HG02870 (cell line): ENCODE results near the gene NUDT3.
"Not testable (repeated sequence)": the region's sequence is repeated elsewhere in the genome, so short reads cannot be mapped to it uniquely, and the experiment has no call there.

Experiments
- ATAC-seq: cut with Tn5 transposase; IDR thresholded peaks from one replicate; pipeline ENCODE4 v1.9.1; 2021; ENCODE audit warnings: mild to moderate bottlenecking, moderate library complexity; ENCODE audit not compliant: unreplicated experiment

NUDT3 gene

DNA sequence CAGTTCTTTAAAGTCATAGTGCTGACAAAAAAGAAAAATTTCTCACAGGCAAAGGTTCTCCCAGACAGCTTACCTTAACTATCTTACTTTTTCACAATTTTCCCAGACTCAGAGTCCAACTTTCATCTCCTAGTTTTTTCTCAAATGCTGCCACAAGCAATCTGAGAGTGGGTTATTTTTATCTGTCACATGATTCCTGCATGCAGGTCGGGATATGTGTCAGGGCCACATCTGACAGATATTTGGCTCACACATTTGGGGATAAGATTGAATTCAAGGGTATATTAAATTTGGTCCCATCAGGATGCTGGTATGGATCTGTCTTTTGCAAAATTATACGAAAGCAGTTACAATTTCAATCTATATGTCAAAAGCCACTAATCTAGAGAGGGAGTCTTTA, 93.5 kb downstream of the NUDT3 start:
- no peak for ATAC-seq

GRCh38 chr6:34295721-34296120, 96.7 kb downstream of the NUDT3 start:
- ATAC-seq, result peak; percentile 75

- no peak for ATAC-seq
Measured at GRCh38 chr6:34292954-34293353, 99.5 kb downstream of the NUDT3 start.

GRCh38 chr6:34289137-34289536, 103.3 kb downstream of the NUDT3 start:
- no peak for ATAC-seq

GRCh38 chr6:34288581-34288980, 103.9 kb downstream of the NUDT3 start:
- no peak for ATAC-seq

DNA sequence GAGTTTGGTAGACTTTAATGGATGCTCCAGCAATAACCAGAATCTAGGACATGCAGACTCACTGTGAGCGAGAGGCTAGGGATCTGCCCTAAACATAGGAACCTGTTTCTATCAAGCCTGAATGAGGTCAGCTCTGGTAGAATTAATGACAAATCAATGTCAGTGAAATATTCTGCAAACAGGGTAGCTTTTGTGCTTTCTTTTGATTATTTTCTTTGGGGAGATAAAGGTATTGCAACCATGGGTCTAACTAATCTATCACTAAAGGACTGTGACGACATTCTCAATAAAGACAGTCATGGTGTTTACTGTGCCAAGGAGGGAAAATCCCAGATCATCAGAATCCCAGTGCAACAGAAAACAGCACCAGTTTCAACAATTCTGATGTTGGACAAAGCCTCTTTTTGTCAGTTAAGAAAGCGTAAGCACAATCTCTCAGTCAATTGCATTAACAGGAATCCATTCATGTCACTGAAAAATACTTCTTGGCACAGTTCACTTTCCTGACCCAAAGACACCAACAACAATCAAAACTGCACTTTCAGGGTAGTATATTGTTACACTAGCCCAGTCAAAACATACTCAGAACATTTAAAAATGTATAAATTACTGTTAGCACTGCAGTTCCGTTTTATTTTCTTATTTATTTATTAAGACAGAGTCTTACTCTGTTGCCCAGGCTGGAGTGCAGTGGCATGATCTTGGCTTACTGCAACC, 106.9 kb downstream of the NUDT3 start:
- no peak for ATAC-seq

DNA sequence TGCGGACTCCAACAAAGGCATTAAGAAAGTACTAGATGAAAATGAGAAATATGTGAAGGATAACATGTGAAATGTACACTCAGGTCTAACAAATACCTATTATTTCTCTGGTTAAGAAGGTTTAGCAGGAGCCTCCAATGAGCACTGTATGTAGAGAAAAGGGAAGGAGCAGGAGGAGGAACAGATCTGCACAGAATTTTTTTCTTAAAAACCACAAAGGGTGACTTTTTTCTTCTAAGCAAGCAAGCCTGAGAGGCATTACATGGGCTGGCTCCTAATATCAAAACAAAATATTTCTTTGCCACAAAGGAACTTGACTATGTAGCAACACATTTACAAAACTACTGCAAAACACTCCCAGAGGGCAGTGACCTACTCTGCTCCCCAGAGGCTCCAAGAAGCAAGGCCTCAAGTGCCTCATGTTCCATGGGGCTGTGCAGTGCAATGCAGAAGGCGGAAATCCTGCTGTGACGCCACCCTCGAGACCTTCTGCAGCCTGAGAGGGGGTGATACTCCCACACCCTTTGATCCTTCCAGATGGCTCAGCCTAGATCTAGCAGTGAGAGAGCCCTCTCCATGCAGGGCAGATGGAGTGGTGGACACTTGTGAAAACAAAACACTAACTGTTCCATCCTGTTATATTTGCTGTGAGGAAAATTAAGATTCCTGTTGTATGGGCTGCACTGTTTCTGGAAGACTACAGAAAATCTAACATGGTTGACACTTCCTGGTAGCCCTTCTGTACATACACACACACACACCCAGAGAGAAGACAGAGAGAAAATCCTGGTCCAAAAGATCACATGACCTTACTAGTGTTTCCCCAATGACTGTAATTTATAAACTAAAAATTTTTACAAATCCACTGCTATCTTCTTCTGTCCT, 107.7 kb downstream of the NUDT3 start:
- ATAC-seq, result no peak

GRCh38 chr6:34281702-34282334, 110.7 kb downstream of the NUDT3 start:
- ATAC-seq, result no peak

- no peak for ATAC-seq
Measured at GRCh38 chr6:34280216-34280615, 112.3 kb downstream of the NUDT3 start.

GRCh38 chr6:34278833-34279232, 113.6 kb downstream of the NUDT3 start:
- ATAC-seq, result no peak

DNA sequence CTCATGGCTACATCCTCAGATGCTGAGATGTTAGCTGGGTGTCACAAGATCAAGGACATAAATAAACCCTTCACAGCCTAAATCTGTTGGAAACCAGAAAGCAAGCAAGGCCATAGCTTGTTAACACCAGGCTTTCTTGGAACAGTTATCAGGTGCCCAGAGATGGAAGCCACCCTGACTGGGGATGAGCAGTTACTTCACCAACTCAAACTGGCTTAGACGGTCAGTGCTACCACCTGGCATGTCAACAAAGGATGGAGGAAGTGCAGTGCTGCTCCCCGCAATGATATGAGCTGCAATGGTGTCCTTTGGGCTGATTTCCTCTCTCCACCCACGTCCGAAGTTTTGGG, 114.7 kb downstream of the NUDT3 start:
- no peak for ATAC-seq

GRCh38 chr6:34276881-34277762, 115.3 kb downstream of the NUDT3 start:
- no peak for ATAC-seq

- ATAC-seq, result no peak
Measured at GRCh38 chr6:34276191-34276590, 116.3 kb downstream of the NUDT3 start.

DNA sequence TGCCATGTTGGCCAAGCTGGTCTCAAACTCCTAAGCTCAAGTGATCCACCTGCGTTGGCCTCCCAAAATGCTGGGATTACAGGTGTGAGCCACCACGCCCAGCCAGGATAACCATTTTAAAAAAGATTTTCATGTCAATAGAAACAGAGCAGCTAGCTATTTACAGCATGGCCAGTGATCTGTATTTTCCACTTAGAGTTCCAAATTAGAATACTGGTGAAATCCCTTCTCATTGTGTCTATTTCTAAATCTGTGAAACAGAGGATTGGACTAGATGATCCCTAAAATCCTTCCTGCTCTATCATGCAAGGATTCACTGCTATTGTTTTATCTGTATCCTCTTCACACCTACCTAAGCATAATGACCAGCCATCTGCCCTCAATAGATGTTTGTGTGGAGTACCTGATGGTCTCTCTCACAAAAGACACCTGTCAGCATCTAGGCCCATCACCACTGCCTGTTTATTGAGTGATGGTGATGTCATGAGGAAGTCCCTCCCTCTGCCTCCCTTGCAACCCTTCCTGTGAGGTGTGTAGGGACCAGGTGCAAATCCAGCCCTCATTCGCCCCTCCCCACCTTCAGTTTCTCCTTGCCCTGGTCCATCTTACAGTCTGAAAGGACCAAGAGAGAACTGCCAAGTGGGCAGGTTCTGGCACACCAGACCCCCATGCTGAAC, 117.2 kb downstream of the NUDT3 start:
- no peak for ATAC-seq

- no peak for ATAC-seq
Measured at GRCh38 chr6:34274129-34274528, 118.3 kb downstream of the NUDT3 start.

GRCh38 chr6:34273242-34273805, 119.1 kb downstream of the NUDT3 start:
- ATAC-seq, result no peak

DNA sequence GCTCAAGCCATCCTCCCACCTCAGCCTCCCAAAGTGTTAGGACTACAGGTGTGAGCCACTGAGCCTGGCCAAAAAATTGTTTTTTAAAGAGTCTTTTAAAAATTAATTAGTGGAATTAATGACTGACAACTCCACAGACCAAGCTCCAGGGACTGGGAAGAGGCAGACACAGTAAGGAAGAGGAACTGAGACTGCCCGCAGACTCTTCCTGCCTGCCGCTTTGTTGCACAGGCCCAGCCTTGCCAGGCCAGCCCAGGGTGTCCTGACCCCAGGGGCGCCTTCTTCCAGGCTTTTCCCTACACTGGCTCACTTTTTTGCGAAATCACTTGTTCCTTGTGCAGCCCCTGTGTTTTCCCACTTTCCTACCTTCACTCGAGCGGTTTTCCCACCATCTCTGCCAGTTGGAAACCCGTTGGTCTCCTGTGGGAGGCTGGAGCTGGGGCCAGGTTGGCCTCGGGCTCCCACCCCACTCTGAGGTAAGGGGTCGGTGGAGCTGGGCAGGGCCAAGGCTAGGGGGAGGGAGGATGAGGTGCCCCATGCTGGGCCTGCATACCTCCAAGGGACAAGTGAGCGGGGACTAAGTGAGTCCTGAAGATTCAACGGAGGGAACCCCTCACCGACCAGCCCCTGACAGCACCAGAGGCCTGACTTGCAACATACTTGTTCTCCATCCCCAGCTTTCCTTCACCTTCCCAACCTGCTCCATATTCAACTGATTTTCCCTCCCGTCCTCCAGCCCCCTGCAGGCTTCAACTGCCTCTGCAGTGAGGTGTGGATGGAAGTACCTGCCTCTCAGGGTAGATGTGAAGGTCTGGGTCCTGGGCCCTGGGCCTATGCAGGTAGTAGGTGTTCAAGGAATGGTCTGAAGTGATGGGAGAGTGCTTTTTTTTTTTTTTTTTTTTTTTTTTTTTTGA, 120.2 kb downstream of the NUDT3 start:
- no peak for ATAC-seq

DNA sequence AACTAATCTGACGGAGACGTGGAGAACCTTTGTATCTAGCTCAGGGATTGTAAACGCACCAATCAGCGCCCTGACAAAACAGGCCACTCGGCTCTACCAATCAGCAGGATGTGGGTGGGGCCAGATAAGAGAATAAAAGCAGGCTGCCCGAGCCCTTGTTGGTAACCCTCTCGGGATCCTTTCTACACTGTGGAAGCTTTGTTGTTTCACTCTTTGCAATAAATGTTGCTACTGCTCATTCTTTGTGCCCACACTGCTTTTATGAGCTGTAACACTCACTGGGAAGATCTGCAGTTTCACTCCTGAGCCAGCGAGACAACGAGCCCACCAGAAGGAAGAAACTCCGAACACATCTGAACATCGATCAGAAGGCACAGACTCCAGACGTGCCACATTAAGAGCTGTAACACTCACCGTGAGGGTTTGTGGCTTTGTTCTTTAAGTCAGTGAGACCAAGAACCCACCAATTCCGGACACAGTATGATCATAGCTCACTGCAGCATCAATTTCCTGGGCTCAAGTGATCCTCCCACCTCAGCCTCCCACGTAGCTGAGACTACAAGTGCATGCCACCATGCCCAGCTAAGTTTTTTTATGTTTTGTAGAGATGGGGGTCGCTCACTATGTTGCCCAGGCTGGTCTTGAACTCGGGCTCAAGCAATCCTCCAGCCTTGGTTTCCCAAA, 122.7 kb downstream of the NUDT3 start:
- ATAC-seq, result not testable (repeated sequence)
